Activated CD4-positive, alpha-beta T cell treated with anti-CD3 and anti-CD28 coated beads for 48 hours (primary cell): ENCODE data around the gene TTC4.

ENCODE experiments used
- DNase-seq: peaks from one replicate; pipeline ENCODE4 v3.0.0-alpha.2; 2020

Gene TTC4

DNA sequence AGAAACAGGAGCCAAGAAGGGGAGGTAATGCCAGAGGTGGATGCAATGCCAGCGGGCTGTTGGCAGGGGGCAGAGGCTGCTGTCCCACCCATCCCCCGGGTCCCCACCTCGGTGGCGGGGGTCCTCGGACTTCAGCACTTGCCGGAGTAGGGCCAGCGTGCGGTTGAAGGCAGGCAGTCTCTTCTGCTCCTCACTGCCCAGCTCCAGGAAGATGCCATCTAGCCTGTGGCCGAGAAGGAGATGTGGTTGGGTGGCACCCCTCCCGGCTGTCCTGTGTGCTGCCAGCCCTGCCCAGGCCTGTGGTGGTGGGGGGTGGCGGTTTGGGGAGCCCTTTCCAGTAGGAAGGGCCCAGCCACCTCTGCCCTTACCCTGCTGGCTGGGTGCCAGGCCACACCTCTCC lies 71.9 kb downstream of the TTC4 start:
- no peak for DNase-seq

DNA sequence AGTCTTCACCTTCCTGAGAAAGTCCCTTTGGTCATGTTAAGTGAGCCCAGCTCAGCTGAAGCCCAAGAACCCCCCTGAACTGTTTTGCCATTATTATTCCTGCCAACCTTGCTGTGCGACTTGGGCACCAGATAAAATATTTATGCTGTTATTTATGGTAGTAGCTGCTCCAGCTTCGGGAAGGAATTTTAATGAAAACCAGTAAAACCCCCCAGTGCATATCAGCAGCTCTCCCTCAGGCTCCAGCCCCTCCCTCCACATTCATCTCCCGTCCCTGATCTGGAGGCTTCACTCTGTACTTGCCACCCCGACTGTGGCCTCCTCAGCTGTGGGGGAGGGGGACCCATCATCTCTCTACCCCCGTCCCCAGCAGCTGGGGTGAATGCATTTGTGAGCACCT lies 72.8 kb downstream of the TTC4 start:
- DNase-seq = no peak

GRCh38 chr1:54791880-54792522 lies 76.3 kb downstream of the TTC4 start:
- peak; percentile 86 for DNase-seq
